Peyer's patch (tissue), 4 donors: ENCODE results near the gene SMARCC2.

Experiments
- CTCF ChIP-seq, 6 experiments: fragments of 450-650 bp in 4 of 6; fragments of 200-600 bp in 2 of 6; sonication (generic) in 1 of 6; IDR thresholded peaks; one replicate each; pipeline ENCODE4 v1.5.1; 2017 to 2019; ENCODE audit warnings: antibody characterized with exemption in 6 of 6, mild to moderate bottlenecking in 3 of 6, moderate library complexity in 1 of 6
- POLR2A ChIP-seq, 2 donors: fragments of 450-650 bp; IDR thresholded peaks; one replicate each; pipeline ENCODE4 v1.5.1; 2017; ENCODE audit warnings: antibody characterized with exemption in 2 of 2, mild to moderate bottlenecking in 2 of 2, moderate library complexity in 2 of 2

GRCh38 chr12:56208006-56208405 is 18.7 kb upstream of the SMARCC2 start:
- TF ChIP-seq CTCF (IDR thresholded peaks at IDR 0.05), result no peak
- TF ChIP-seq POLR2A (IDR thresholded peaks at IDR 0.05), result no peak
